ENCODE results near the gene NOTCH1.

NOTCH1 gene

GRCh38 chr9:136467766-136468165, 78.1 kb downstream of the NOTCH1 start:
- TF ChIP-seq SP3 (tag by site-specific recombination; IDR thresholded peaks at IDR 0.05) = no peak
- no peak for TF ChIP-seq ZNF677 (tag by site-specific recombination; IDR thresholded peaks at IDR 0.05)
- Histone ChIP-seq H3K27ac (ENCODE audit: extremely low read depth, low read depth, low read length) (no peak overlapping the region), H3K9me3 (ENCODE audit: control insufficient read depth, insufficient read depth, low read depth, low read length) (no peaks in the 10 kb centered on the region), H3K36me3 (ENCODE audit: control insufficient read depth in 2 of 2, insufficient read depth in 1 of 2, low read length in 2 of 2) (peaks cover 18 to 98% of the 10 kb centered on the region in 2 experiments), H3K4me3 (ENCODE audit: low read depth, low read length) (no peak overlapping the region), H3K4me1 (ENCODE audit: control insufficient read depth, insufficient read depth, low read length) (no peaks in the 10 kb centered on the region)
- POLR2A ChIA-PET = no interaction called here
- CTCF ChIA-PET = interaction anchor here (1.4 to 1.9 kb wide), 2 partner anchors 17 to 20 kb away, joined by 5 to 6 read pairs; no protein-coding TSS in a partner anchor

- ChIA-PET CTCF (interaction anchor here (1.0 kb wide), 1 partner anchor 26 kb away, joined by 3 read pairs; no protein-coding TSS in a partner anchor), POLR2A (no interaction called here)
- no peaks in the 10 kb centered on the region for H3K4me1 ChIP-seq (ENCODE audit: control insufficient read depth, insufficient read depth, low read length)
- TF ChIP-seq ZNF544 (tag by site-specific recombination; IDR thresholded peaks at IDR 0.05) (no peak), ZNF518A (tag by site-specific recombination; conservative IDR thresholded peaks at IDR 0.05; ENCODE audit: low read depth) (no peak), ZBTB8A (tag by site-specific recombination; IDR thresholded peaks at IDR 0.05) (no peak), BCL11A (tag by site-specific recombination; IDR thresholded peaks at IDR 0.05; ENCODE audit: low read depth) (no peak), ZNF623 (tag by site-specific recombination; IDR thresholded peaks at IDR 0.05) (no peak), ZNF280D (tag by site-specific recombination; IDR thresholded peaks at IDR 0.05) (no peak), ZNF600 (tag by site-specific recombination; IDR thresholded peaks at IDR 0.05) (no peak), ZBTB26 (tag by site-specific recombination; optimal IDR thresholded peaks at IDR 0.05) (no peak), ZNF157 (tag by site-specific recombination; IDR thresholded peaks at IDR 0.05) (no peak), ZSCAN5A (tag by site-specific recombination; IDR thresholded peaks at IDR 0.05) (no peak), ZNF202 (tag by site-specific recombination; IDR thresholded peaks at IDR 0.05; ENCODE audit: borderline replicate concordance) (no peak), ZNF629 (tag by site-specific recombination; IDR thresholded peaks at IDR 0.05) (no peak), ZNF16 (tag by site-specific recombination; IDR thresholded peaks at IDR 0.05; ENCODE audit: low read depth) (no peak), ZNF302 (tag by site-specific recombination; IDR thresholded peaks at IDR 0.05; ENCODE audit: low read depth) (no peak), ZSCAN16 (tag by site-specific recombination; IDR thresholded peaks at IDR 0.05) (no peak), ZNF621 (tag by site-specific recombination; IDR thresholded peaks at IDR 0.05) (no peak), ZNF624 (tag by site-specific recombination; IDR thresholded peaks at IDR 0.05) (no peak), ZNF37A (tag by site-specific recombination; IDR thresholded peaks at IDR 0.05) (no peak), ZNF155 (tag by site-specific recombination; IDR thresholded peaks at IDR 0.05) (no peak), ZNF18 (tag by site-specific recombination; IDR thresholded peaks at IDR 0.05) (no peak)
- no peak overlapping the region for H3K4me3 ChIP-seq (ENCODE audit: low read depth, low read length)
- H3K27ac ChIP-seq (ENCODE audit: extremely low read depth, low read depth, low read length) = no peak overlapping the region
- H3K9me3 ChIP-seq (ENCODE audit: control insufficient read depth, insufficient read depth, low read depth, low read length) = no peaks in the 10 kb centered on the region
- H3K36me3 ChIP-seq (ENCODE audit: control insufficient read depth in 2 of 2, insufficient read depth in 1 of 2, low read length in 2 of 2) = peaks cover 18 to 96% of the 10 kb centered on the region in 2 experiments
These were observed 79.7 kb downstream of the NOTCH1 start for GRCh38 chr9:136466155-136466541.
